Measurements from ENCODE around the gene ESRRB.
"Not testable (repeated sequence)": the region's sequence is repeated elsewhere in the genome, so short reads cannot be mapped to it uniquely, and the experiment has no call there.

The ESRRB gene

GRCh38 chr14:76500011-76500410 is 124.1 kb downstream of the ESRRB start:
- no peak for DNase-seq

GRCh38 chr14:76500480-76500879 is 124.5 kb downstream of the ESRRB start:
- DNase-seq: no peak

GRCh38 chr14:76501156-76501720 is 125.3 kb downstream of the ESRRB start:
- no peak for DNase-seq

- DNase-seq: no peak
Observed at GRCh38 chr14:76502219-76502618, 126.3 kb downstream of the ESRRB start.

- DNase-seq: no peak
Observed at GRCh38 chr14:76502638-76503037, 126.7 kb downstream of the ESRRB start.

- DNase-seq: no peak
Observed at GRCh38 chr14:76509311-76509710, 133.4 kb downstream of the ESRRB start.

- DNase-seq: no peak
Observed at GRCh38 chr14:76510181-76510580, 134.2 kb downstream of the ESRRB start.

GRCh38 chr14:76514213-76514998 is 138.5 kb downstream of the ESRRB start:
- no peak for DNase-seq

- no peak for DNase-seq
Observed at GRCh38 chr14:76516884-76517283, 140.9 kb downstream of the ESRRB start.

- DNase-seq: no peak
Observed at GRCh38 chr14:76518366-76518765, 142.4 kb downstream of the ESRRB start.

GRCh38 chr14:76525106-76525821 is 149.3 kb downstream of the ESRRB start:
- DNase-seq: no peak

- no peak for DNase-seq
Observed at GRCh38 chr14:76531085-76531484, 155.1 kb downstream of the ESRRB start.

- no peak for DNase-seq
Observed at GRCh38 chr14:76531821-76532318, 155.9 kb downstream of the ESRRB start.

GRCh38 chr14:76536636-76537035 is 160.7 kb downstream of the ESRRB start:
- not testable (repeated sequence) for DNase-seq

- DNase-seq: no peak
Observed at GRCh38 chr14:76537906-76538647, 162.1 kb downstream of the ESRRB start.

GRCh38 chr14:76538648-76539008 is 162.7 kb downstream of the ESRRB start:
- no peak for DNase-seq

- no peak for DNase-seq
Observed at GRCh38 chr14:76539130-76539529, 163.2 kb downstream of the ESRRB start.

GRCh38 chr14:76541594-76542219 is 165.8 kb downstream of the ESRRB start:
- DNase-seq: no peak

- no peak for DNase-seq
Observed at GRCh38 chr14:76546426-76547221, 170.7 kb downstream of the ESRRB start.

GRCh38 chr14:76547831-76548230 is 171.9 kb downstream of the ESRRB start:
- no peak for DNase-seq

- DNase-seq: no peak
Observed at GRCh38 chr14:76550534-76550933, 174.6 kb downstream of the ESRRB start.

GRCh38 chr14:76551116-76551515 is 175.2 kb downstream of the ESRRB start:
- no peak for DNase-seq

All from activated gamma-delta T cell treated with Interleukin-2 at 50 U/mL for 16 hours (primary cell).